ENCODE data around the gene MAMDC2.

Gene MAMDC2, protein sequence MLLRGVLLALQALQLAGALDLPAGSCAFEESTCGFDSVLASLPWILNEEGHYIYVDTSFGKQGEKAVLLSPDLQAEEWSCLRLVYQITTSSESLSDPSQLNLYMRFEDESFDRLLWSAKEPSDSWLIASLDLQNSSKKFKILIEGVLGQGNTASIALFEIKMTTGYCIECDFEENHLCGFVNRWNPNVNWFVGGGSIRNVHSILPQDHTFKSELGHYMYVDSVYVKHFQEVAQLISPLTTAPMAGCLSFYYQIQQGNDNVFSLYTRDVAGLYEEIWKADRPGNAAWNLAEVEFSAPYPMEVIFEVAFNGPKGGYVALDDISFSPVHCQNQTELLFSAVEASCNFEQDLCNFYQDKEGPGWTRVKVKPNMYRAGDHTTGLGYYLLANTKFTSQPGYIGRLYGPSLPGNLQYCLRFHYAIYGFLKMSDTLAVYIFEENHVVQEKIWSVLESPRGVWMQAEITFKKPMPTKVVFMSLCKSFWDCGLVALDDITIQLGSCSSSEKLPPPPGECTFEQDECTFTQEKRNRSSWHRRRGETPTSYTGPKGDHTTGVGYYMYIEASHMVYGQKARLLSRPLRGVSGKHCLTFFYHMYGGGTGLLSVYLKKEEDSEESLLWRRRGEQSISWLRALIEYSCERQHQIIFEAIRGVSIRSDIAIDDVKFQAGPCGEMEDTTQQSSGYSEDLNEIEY

DNA sequence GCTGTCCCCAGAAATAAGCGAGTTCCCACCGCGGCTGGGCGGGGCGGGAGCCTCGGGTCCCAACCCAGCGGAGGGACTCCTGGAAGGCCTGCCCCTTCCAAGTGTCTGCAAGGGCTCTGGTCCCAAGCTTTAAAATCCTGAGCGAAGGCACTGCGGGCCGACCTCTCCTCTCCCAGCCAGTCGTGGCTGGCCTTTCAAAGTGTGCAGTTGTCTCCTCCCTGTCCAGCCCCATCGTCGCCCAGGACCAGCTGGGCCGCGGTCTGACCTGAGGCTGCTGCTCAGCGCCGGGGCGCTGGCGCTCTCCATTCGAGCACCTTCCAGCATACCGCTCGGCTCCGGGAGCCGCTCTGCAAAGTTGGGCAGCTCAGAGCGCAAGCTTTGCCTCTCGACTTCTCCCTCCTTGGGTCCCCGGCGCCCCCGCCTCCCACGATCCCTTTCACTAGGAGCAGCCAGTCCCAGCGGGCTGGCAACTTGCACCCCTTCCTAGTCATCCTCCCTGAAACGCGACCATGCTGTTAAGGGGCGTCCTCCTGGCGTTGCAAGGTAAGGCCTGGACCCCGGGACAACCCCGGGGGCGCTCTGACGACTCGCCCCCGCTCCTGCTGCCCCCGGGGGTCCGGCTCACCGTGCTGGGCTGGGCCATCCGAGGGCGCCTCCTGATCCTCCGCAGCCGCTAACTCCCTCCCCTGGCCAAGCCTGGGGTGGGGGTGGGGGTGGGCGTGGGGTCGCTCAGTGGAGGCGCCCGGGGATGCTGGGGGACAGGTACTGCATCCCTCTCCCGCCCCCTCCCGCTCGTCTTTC, at the start of gene MAMDC2:
Gene MAMDC2 (plus strand): TSS at position 160 of the 801 bp plus-strand sequence. CDS start 350 bp downstream, at position 510.
- DNase-seq (ENCODE audit: insufficient read length, low spot score) (no peak), FAIRE-seq (no peak)

DNA sequence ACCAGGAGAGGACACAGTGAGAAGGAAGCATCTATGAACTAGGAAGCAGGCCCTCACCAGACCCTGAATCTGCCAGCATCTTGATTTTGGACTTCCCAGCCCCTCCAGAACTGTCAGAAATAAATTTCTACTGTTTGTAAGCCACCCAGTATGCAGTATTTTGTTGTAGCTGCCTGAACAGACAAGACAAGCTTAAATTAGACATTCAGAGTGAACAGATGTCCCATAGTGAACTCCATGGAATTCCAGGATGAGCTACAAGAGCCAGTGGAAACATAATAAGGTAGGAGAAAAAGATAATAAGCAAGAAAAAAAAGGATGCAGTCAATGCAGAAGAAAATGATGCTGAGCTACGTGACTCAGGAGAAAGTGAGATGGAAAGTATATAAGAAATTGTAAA, 47.8 kb upstream of the MAMDC2 start:
- DNase-seq (ENCODE audit: insufficient read length, low spot score) (no peak), FAIRE-seq (no peak)

DNA sequence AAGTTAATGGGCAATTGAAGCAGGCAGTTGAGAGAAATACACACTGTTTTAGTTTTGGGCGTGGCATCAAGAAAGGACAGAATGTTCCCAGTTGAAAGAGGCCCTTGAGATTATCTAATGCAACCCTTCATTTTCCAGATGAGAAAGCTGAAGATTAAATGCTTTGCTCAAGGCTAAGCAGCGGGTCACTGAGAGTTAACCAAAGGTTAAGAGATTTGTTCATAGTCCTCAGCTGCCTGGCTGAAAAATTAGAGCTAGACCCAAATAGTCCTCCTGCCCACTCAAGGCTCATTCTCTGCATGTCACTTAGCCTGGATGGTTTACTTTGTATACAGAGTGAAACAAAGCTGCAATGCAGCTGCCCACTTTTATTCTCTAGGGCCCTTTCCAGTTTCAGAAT, 46.7 kb upstream of the MAMDC2 start:
- FAIRE-seq: no peak
- no peak for DNase-seq (ENCODE audit: insufficient read length, low spot score)

DNA sequence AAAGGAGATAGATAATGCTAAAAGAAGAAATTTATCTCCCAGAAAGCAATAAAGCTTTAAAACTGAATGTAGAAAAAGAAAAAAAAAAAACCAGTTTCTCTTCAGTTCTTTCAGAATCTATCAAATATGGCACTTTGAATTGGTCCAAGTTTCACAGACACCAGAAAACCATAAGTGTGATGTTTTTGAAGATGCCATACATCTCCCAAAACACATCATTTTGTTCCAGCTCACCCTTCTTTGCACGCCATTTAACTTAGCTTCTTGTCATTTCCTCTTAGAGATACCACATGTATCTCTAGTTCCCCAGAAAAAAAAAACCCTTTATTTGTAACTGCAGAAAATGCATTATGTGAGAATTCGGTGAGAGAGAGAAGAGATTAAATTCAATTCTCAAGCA, 46.1 kb upstream of the MAMDC2 start:
- FAIRE-seq (no peak), DNase-seq (ENCODE audit: insufficient read length, low spot score) (no peak)

DNA sequence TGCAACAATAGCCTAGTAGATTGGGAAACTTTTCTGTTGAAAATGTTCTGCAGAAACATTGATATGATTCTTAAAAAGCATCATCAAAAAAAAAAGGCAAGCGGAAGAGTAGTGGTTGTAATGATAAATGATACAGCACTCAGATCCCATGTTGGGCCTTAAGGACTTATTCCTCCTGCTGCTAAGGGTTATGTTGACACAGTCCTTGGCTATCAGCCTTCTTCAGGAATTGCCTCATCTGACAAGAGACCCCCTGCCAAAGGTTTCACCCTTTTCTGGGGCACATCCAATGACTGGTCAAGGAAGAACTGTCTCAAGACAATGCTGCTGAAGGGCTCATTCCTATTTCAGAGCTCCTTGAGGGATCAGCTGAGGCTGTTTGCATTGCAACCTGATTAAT, 44.3 kb upstream of the MAMDC2 start:
- no peak for FAIRE-seq
- no peak for DNase-seq (ENCODE audit: insufficient read length, low spot score)

DNA sequence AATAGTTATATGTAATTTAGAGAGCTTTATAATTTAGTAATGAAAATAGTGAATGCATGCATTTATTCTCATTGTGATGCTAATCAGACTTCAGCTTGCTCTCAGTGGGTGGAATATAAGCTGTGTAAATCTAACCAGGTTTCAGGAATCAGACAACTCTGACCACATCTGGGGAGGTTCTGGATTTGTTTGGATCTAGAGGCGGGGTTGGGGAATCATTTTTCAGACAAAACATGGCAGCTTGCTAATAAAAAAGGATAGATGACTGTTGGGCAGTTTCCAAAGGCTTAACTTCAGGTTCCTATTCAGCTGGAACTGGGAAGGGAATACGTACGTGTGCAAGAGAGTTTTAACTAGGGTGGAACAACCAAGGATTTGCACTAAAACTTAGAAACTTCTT, 43.2 kb upstream of the MAMDC2 start:
- FAIRE-seq (no peak), DNase-seq (ENCODE audit: insufficient read length, low spot score) (no peak)

DNA sequence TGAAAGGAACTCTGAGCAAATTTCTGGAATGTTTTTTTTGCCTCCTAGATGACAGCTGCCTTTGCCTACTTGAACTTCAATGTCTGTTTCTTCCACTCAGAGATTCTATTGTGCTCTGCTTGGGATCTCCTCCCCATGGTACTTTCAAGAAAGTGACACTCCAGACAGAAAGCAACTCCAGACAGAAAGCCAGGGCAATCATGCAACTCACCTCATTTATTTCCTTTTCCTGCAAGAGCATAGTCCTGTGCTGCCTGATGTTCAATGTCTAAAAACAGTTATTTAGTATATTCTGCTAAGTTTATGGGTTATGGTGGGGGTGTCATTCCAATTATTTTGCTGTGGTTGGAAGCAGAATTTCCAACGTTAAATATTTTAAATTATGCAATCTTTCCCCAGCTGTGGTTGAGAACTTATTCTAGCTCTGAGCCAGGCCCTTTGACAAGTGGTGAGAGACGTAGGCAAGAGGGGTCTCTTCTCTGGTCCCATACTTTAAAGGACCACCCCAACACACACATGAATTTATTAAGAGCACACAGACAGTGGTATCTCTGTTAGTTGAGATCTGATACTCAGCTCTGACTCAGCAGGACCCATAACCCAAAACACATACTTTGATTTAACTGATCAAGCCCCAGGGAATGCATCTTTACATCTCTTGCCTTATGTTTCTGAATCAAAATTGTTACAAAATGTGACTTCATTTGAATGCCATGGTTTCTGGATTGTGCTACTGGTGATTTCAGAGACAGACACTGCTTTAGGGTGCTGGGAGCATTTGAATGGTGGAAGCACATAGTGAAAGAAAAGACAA, 39.5 kb upstream of the MAMDC2 start:
- DNase-seq (ENCODE audit: insufficient read length, low spot score): no peak
- no peak for FAIRE-seq

DNA sequence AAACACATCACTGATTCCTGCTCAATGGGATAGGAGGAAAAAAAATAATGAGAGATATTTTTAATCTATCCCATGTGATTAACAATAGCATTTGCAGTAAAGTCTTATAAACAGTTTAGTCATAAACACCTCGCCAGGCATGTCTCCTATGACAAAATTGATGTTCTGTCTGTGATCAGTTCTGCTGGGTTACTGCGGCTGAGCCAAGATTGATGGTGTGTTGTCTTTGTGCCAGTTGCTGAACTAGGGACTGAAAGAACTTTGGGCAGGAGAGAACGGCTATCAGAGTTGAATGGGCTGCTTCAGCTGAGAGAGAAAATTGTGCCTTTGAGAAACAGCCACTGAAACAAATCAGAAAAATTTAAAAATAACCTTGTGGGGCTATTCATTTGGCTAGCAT, 37.3 kb upstream of the MAMDC2 start:
- no peak for DNase-seq (ENCODE audit: insufficient read length, low spot score)
- FAIRE-seq: no peak

DNA sequence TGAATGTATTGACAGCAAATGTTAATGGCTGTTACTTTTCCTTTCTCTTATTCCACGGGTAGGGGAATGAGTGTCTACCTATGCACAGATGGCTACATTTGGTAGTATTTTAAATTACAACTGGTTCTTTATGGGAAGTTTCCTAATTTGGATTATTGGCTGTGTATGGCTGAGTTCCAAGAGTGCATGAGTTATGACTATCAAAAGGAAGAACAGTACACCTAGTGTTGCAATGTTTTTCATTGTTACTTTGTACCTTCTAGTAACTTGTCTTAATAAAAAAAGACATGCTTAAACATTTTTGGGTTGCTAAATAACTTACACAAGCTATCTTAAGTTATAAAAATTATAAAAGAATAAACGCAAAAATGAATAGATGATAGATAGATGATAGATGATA, 35.8 kb upstream of the MAMDC2 start:
- FAIRE-seq: no peak

DNA sequence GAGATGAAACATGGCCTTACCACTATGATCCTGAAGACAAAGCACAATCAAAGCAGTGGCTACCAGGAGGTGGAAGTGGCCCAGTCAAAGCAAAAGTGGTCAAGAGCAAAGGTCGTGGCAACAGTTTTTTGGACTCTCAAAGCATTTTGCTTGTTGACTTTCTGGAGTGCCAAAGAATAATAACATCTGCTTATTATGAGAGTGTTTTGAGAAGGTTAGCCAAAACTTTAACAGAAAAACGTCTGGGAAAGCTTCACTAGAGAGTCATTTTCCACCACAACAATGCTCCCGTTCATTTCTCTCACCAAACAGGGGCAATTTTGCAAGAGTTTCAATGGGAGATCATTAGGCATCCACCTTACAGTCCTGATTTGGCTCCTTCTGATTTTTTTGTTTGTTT, 33.6 kb upstream of the MAMDC2 start:
- DNase-seq (ENCODE audit: insufficient read length, low spot score) (no peak), FAIRE-seq (no peak)

More for the DNA sequence above, 35.8 kb upstream of the MAMDC2 start:
- no peak for DNase-seq (ENCODE audit: insufficient read length, low spot score)

DNA sequence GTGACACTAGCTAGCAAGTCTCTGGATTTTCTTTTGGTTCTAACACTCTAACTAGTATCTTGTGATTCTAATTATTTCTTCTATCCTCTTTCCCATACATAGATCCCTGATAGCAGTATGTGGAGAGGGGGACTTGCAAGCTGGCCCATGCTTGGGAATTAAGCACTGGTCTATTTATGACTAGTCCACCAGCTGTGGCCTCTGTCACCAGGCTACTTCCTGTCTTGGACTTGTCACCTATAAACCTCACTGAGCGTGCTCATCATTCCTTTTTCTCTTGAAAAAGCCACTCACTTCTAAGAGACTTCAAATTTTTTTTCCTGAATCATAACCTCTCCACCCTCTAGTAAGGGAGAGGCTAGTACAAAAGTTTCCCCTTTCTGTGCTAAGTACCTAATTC, 32.3 kb upstream of the MAMDC2 start:
- DNase-seq (ENCODE audit: insufficient read length, low spot score) (no peak), FAIRE-seq (no peak)

DNA sequence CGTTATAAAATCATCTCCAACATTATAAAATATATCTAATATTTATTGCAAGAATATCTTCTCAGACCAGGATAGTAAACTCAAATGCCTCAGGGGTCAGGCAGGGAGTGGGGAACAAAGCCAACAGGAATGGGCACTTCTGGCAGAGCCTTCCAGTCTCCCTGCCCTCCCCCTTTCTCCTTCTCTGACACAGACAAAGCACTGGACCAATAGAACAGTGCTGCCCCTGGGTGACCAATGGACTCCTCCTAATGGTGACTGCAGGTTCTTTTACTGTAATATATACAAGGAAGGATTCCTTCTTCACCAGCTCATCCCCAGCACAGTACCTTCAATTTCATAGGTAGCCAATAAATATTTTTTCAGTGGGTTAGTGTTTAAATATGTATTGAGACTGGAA, 31.1 kb upstream of the MAMDC2 start:
- FAIRE-seq: no peak
- DNase-seq (ENCODE audit: insufficient read length, low spot score): no peak

DNA sequence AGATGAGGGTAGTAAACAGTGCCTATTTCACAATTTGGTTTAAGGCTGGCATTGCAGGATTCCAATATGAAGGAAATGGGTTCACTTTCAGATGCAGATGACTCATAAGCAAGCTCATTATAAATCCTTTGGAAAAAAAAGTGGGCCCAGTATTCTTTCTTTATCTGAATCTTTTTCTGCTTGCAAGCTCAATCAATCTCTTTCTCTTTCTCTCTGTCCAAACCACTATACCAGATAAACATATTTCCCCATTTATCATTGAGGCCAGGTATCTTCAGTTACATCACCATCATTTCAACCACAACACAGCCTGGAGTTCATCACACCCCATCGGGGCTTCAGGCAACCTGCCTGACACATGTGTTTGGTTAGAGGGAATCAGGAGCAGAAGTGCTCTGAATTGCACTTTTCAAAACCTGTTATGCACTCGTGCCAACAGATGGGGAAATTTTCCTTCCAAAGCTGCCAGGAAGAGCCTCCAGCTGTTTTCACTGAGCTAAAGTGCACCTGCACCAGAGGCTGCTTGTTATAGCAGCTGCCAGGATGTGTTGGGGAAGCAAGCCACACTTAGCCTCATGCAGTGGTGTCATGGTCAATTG, 30.0 kb upstream of the MAMDC2 start:
- FAIRE-seq: no peak
- no peak for DNase-seq (ENCODE audit: insufficient read length, low spot score)

DNA sequence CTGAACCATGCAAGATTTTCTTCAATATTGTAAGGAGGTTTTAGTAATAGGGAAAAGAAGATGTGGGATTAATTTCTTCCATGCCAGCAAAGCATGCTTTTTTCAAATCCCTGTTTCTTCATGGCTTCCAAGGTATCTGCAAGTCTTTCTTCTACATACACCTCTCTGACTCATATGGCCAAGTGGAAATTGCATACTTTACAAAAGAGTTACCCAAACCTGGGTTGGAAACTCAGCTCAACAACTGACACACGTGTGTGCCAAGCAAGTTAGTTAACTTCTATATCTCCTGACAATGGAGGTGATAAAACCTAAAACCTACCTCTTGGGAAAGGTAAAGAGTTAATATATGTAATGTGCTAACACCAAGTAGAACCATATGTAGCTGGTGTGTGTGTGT, 28.5 kb upstream of the MAMDC2 start:
- DNase-seq (ENCODE audit: insufficient read length, low spot score) (no peak), FAIRE-seq (no peak)

DNA sequence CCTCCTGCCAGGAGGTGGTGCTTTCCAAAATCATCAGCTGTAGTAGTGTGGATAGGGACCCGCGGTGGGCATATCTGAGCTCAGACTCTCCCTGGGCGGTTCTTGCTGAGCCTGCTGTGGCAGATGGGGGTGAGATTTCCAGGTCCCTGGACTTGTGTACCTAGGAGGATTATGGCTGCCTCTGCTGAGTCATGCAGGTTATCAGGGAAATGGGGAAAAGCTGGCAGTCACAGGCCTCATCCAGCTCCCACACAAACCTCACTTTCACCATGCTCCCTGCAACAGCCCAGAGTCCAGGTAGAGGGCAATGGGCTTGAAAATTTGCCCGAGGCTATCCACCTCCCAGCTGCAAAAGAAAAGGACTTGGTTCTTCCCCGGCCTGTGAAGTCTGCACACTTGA, 23.4 kb upstream of the MAMDC2 start:
- DNase-seq (ENCODE audit: insufficient read length, low spot score): no peak
- no peak for FAIRE-seq

DNA sequence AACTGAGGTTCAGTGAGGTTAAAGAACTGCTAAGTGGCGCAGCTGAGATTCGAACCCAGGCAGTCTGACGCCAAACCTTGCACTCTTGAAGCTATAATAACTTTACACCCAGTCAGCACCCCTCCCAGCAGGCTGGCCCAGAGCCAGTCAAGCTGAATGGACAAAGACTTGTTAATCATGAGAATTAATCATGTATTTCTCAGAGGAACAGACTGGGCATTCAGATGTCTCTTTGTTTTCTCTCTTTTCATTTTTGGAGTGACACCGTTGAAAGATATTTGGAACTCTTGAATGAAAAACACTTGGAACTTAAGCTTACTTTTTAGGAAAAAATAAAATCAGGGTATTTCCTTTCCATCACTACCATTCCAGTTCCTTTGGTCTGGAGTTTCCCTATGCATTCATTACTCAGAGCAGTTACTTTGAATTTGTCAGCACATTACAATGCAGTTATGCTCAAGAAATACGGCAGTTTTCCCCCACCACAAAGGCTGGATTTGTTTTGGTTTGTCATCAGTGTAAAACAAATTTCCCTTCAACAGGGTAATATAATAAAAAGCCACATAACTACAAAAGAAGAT, 22.6 kb upstream of the MAMDC2 start:
- DNase-seq (ENCODE audit: insufficient read length, low spot score) (no peak), FAIRE-seq (no peak)

DNA sequence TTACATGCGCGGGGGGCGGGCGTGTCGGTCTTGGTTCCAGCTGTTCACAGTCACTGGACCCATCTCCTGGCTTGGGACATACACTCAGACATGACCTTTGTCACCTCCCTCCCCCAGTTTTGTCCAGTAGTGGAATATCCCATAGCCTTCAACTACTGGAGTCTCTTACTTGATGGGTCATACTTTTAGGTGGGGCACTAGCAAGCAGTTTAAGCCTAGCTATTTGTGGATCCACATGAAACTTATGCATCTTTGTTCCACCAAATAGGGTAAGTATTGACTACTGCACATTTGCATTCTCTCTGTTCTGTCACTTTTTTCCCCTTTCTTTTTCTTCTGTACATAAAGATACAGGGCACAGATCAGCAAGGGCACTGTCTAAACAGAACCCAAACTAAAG, 15.4 kb upstream of the MAMDC2 start:
- DNase-seq (ENCODE audit: insufficient read length, low spot score) (no peak), FAIRE-seq (no peak)

DNA sequence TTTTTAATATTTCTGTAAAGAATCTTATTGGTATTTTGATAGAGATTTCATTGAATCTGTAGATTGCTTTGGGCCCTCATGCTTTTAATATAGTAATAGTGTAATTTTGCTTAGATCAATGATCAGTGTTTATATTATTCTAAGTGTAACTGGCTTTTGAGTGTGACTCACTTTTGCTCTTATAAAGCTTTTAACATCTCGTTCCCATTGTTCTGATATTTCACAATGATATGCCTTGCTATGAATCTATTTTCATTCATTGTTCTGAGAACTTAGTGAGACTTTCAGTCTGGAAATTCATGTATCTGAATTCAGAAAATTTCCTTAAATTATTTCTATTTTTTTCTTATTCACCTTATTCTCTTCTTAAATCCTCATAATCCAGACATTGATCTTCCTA, 13.5 kb upstream of the MAMDC2 start:
- FAIRE-seq: no peak
- no peak for DNase-seq (ENCODE audit: insufficient read length, low spot score)

DNA sequence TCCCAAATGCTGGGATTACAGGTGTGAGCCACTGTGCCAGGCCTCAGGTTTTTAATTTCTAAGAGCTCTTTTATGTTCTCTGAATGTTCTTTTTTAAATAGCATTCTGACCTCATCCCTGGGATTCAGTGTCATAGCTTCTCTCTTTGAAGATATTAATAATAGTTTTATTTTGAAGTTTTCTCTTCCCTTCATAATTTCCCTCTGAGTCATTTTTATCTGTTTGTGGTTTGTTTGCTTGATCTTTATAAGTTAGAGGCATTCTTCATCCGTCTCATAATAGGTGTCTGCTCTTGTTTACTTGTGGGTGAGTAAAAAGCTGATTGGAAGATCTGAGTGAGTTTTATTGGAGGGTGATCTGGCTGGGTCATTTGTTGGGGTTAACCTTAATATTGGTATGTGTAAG, 12.5 kb upstream of the MAMDC2 start:
- FAIRE-seq (no peak), DNase-seq (ENCODE audit: insufficient read length, low spot score) (no peak)

DNA sequence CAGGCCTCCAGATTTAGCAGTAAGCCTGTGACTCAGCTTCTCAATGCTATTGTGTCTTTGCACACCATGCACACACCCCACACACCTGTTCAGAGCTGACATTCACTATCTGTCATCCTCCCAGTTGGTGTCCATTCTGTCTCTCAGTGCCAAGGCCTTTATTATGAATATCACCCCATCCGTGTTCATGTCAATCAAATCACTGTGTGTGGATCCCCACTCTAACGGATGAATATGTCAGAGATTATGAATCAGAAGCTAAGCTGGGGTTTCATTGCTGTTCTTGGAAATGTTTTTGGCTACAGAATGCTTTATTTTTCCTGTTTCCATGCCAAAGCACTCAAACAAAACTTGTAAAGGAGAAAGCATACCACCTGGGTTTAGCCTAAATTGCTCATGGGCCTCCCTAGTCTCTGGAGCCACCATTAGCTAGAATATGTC, 9.4 kb upstream of the MAMDC2 start:
- FAIRE-seq (no peak), DNase-seq (ENCODE audit: insufficient read length, low spot score) (no peak)

All from GM19239 (cell line).